Measurements from ENCODE around the gene RPL38. TPM values are rescaled to one million over a fixed set of nuclear protein-coding genes. Genes with fewer than 3 reads are reported as not detected.

RPL38 gene
- total RNA-seq, 1 experiment from 2014 or later, result 3,689 TPM

DNA sequence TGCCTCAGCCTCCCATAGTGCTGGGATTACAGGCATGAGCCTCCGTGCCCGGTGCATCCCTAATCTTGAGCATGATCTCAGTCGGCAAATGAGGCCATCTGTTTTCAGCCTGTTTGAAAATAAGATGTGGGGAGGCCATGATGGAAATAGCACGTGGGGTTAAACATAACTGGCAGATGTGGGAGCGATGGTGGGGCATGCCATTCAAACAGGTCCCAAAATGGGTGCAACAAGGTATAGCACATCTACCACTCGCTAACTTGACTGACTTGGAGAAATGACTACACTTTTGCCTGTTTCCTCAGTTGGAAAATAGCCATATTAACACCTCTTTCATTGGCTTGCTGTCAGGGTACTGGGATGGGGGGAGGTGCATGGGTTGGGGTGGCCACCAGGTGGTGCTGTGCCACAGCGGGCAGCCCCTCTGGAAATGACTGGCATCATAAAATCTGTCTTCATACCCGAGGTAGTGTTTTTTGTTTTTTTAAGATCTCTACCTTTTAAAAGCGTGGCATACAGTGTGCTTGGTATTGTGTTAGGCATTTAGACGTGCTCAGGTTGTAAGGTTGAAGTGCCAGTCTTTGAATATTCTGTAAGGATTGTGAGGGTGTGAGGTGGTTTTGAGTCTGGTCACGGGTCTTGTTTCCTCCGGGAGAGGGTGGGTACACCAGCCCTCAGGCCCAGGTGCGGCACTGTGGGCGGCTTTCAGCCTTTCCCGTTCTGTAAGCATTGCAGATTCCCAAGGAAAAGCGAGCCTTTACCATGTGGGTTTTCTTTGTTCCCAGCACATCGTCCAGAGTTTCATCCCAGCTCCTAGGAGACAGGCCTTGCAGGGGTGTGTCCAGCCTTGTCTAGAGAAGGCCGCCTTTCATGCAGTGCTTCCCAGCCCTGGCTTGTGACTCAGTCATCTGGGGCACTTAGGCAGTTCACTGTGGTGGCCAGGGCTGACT, 7.0 kb downstream of the RPL38 start:
- peak; percentile 80 for DNase-seq
- Histone ChIP-seq H3K79me2 (ENCODE audit: low read length) (peaks cover 36% of the 10 kb centered on the region), H3K4me3 (ENCODE audit: low read length) (no peak overlapping the region), H2AFZ (ENCODE audit: low read length) (no peak overlapping the region), H3K9me2 (replicated peaks; ENCODE audit: low read length) (no peaks in the 10 kb centered on the region), H3K9ac (ENCODE audit: low read length) (no peak overlapping the region), H3K9me3 (ENCODE audit: low read length) (no peaks in the 10 kb centered on the region), H3K36me3 (ENCODE audit: low read depth, low read length) (peaks cover 50% of the 10 kb centered on the region), H3K4me1 (ENCODE audit: insufficient read depth, low read length) (peaks cover 53% of the 10 kb centered on the region), H3K27me3 (ENCODE audit: low read length) (no peaks in the 10 kb centered on the region), H3F3A (ENCODE audit: low read length, unreplicated experiment) (peaks cover 20% of the 10 kb centered on the region), H4K20me1 (ENCODE audit: low read length) (peaks cover 49% of the 10 kb centered on the region), H3K4me2 (ENCODE audit: low read length) (peak overlapping the region; percentile 88; the same call in 1 of the 2 replicates), H3K27ac (ENCODE audit: low read length) (no peak overlapping the region)
- intact Hi-C loops (cut with micrococcal nuclease), result loop anchor here (1.0 to 5.0 kb wide), 4 partner anchors 72 to 222 kb away; partner anchors contain the start of genes BTBD17 and GPRC5C
- ChIA-PET POLR2A (ENCODE audit: unreplicated experiment) (no interaction called here), CTCF (interaction anchor here (0.6 kb wide), 1 partner anchor 537 kb away, joined by 8 read pairs; no protein-coding TSS in a partner anchor)
- no TSS peak for BruUV-seq (replicated peaks)
- ATAC-seq, result peak; percentile 8
- TF ChIP-seq EZH2phosphoT487 (IDR thresholded peaks at IDR 0.05; ENCODE audit: borderline replicate concordance, low read length) (no peak), EZH2 (IDR thresholded peaks at IDR 0.05; ENCODE audit: low read length, unreplicated experiment) (no peak)
- TF ChIP-seq, protein P1, sequence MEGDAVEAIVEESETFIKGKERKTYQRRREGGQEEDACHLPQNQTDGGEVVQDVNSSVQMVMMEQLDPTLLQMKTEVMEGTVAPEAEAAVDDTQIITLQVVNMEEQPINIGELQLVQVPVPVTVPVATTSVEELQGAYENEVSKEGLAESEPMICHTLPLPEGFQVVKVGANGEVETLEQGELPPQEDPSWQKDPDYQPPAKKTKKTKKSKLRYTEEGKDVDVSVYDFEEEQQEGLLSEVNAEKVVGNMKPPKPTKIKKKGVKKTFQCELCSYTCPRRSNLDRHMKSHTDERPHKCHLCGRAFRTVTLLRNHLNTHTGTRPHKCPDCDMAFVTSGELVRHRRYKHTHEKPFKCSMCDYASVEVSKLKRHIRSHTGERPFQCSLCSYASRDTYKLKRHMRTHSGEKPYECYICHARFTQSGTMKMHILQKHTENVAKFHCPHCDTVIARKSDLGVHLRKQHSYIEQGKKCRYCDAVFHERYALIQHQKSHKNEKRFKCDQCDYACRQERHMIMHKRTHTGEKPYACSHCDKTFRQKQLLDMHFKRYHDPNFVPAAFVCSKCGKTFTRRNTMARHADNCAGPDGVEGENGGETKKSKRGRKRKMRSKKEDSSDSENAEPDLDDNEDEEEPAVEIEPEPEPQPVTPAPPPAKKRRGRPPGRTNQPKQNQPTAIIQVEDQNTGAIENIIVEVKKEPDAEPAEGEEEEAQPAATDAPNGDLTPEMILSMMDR (conservative IDR thresholded peaks at IDR 0.05; ENCODE audit: low read depth, low read length), result peak; percentile 99

GRCh38 chr17:74211141-74211911, 7.8 kb downstream of the RPL38 start:
- no peak overlapping the region for H3K9ac ChIP-seq (ENCODE audit: low read length)
- CTCF ChIA-PET, result interaction anchor here (1.0 kb wide), 1 partner anchor 84 kb away, joined by 3 read pairs; no protein-coding TSS in a partner anchor
- H3K27ac ChIP-seq (ENCODE audit: low read length), result no peak overlapping the region
- POLR2A ChIA-PET (ENCODE audit: unreplicated experiment), result no interaction called here
- no peaks in the 10 kb centered on the region for H3K9me3 ChIP-seq (ENCODE audit: low read length)
- intact Hi-C loops (cut with micrococcal nuclease), result loop anchor here (5.0 kb wide), 3 partner anchors 71 to 221 kb away; partner anchors contain the start of genes BTBD17 and GPRC5C
- ATAC-seq (no peak), DNase-seq (peak; percentile 28)
- H3K4me2 ChIP-seq (ENCODE audit: low read length), result peak overlapping the region; percentile 88
- H4K20me1 ChIP-seq (ENCODE audit: low read length), result peaks cover 41% of the 10 kb centered on the region
- no peak overlapping the region for H2AFZ ChIP-seq (ENCODE audit: low read length)
- H3K79me2 ChIP-seq (ENCODE audit: low read length), result peaks cover 28% of the 10 kb centered on the region
- H3K9me2 ChIP-seq (replicated peaks; ENCODE audit: low read length), result no peaks in the 10 kb centered on the region
- H3K27me3 ChIP-seq (ENCODE audit: low read length), result no peaks in the 10 kb centered on the region
- H3F3A ChIP-seq (ENCODE audit: low read length, unreplicated experiment), result peaks cover 20% of the 10 kb centered on the region
- H3K4me1 ChIP-seq (ENCODE audit: insufficient read depth, low read length), result peaks cover 45% of the 10 kb centered on the region
- peaks cover 41% of the 10 kb centered on the region for H3K36me3 ChIP-seq (ENCODE audit: low read depth, low read length)
- TF ChIP-seq, protein P1 (conservative IDR thresholded peaks at IDR 0.05; ENCODE audit: low read depth, low read length), result no peak
- no peak for TF ChIP-seq EZH2phosphoT487 (IDR thresholded peaks at IDR 0.05; ENCODE audit: borderline replicate concordance, low read length)
- no peak for TF ChIP-seq EZH2 (IDR thresholded peaks at IDR 0.05; ENCODE audit: low read length, unreplicated experiment)
- peak overlapping the region; percentile 72 for H3K4me3 ChIP-seq (ENCODE audit: low read length)
- BruUV-seq (replicated peaks), result no TSS peak
